ENCODE data around the gene PTP4A1.

Gene PTP4A1

DNA sequence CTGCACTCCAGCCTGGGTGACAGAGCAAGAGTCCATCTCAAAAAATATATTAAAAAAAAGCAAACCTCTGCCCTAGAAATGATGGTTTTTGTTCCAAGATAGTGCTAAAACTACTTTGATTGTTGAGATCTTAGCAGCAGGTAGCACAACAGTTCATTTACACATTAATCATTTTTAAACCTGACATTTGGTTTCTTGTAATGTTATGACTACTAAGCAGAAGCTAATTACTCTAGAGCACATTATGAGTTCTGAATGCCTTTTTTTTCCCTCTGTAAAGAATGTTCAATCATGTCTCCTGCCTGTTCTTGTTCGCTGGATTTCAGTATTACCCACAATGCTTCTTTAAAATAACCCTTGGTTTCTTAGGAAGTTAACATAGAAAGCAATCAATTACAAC, 38.7 kb downstream of the PTP4A1 start:
- no peak overlapping the region for H2AFZ ChIP-seq (ENCODE audit: low read depth, low read length)
- H3K4me2 ChIP-seq (ENCODE audit: low read length), result peak overlapping the region; percentile 21
- no peaks in the 10 kb centered on the region for H3K27me3 ChIP-seq (ENCODE audit: low read depth, low read length)
- no peaks in the 10 kb centered on the region for H3K36me3 ChIP-seq (replicated peaks; ENCODE audit: low read depth, low read length)
- no peaks in the 10 kb centered on the region for H4K20me1 ChIP-seq (ENCODE audit: insufficient read depth, low read length)
- H3K4me1 ChIP-seq (ENCODE audit: low read length), result peaks cover 8% of the 10 kb centered on the region
- TF ChIP-seq, protein P1, sequence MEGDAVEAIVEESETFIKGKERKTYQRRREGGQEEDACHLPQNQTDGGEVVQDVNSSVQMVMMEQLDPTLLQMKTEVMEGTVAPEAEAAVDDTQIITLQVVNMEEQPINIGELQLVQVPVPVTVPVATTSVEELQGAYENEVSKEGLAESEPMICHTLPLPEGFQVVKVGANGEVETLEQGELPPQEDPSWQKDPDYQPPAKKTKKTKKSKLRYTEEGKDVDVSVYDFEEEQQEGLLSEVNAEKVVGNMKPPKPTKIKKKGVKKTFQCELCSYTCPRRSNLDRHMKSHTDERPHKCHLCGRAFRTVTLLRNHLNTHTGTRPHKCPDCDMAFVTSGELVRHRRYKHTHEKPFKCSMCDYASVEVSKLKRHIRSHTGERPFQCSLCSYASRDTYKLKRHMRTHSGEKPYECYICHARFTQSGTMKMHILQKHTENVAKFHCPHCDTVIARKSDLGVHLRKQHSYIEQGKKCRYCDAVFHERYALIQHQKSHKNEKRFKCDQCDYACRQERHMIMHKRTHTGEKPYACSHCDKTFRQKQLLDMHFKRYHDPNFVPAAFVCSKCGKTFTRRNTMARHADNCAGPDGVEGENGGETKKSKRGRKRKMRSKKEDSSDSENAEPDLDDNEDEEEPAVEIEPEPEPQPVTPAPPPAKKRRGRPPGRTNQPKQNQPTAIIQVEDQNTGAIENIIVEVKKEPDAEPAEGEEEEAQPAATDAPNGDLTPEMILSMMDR (IDR thresholded peaks at IDR 0.05; ENCODE audit: low read depth, low read length), result no peak
- TF ChIP-seq EZH2phosphoT487 (IDR thresholded peaks at IDR 0.05; ENCODE audit: low read depth), result no peak
- H3K4me3 ChIP-seq (ENCODE audit: low read length), result no peak overlapping the region
- H3K79me2 ChIP-seq (ENCODE audit: low read length), result no peaks in the 10 kb centered on the region
- 0 out of 2 replicates have a peak, but pooled peaks cover 4% of the 10 kb centered on the region for H3K9me3 ChIP-seq (ENCODE audit: insufficient read depth, low read length)
- no peak overlapping the region for H3K27ac ChIP-seq (ENCODE audit: low read length)
- no peak overlapping the region for H3K9ac ChIP-seq (ENCODE audit: low read length)

DNA sequence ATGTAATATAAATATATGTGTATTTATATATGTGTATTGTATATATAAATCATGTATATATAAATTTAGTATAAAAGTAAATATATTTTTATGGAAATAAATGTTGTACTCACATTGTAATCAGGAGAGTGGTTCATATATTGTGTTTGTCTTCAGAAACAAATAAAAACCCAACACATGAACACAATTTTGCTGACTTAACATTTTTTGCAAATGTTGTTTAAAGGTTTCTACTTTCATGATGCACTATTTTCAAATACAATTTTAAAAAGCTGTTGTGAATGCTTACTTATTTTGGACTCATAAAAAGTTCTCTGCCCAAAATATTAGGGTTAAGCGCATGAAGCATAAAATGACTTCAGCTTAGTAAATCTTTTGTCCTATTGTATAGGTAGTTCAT, 39.3 kb downstream of the PTP4A1 start:
- H3K27me3 ChIP-seq (ENCODE audit: low read depth, low read length), result no peaks in the 10 kb centered on the region
- H2AFZ ChIP-seq (ENCODE audit: low read depth, low read length), result no peak overlapping the region
- no peaks in the 10 kb centered on the region for H4K20me1 ChIP-seq (ENCODE audit: insufficient read depth, low read length)

DNA sequence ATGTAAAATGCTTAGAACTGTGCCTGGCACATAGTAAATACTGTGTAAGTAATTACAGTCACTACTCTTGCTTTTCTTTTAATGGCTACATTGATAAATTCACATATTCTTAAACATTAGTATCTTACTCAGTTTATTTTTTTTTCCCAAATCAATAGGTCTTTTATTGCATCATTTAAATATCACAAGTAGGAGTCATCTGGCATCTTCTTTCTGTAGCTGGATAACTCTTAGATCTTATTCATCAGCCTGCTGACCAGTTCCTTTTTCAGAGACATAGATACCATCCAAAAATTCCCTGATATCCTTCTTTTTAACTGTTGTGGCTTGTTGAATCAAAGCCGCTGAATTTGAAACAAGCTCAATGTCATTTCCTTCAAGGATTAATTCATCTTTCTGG, 43.3 kb downstream of the PTP4A1 start:
- H3K4me1 ChIP-seq (ENCODE audit: low read length), result peaks cover 7% of the 10 kb centered on the region
- no peaks in the 10 kb centered on the region for H4K20me1 ChIP-seq (ENCODE audit: insufficient read depth, low read length)
- no peaks in the 10 kb centered on the region for H3K79me2 ChIP-seq (ENCODE audit: low read length)
- H3K36me3 ChIP-seq (replicated peaks; ENCODE audit: low read depth, low read length), result no peaks in the 10 kb centered on the region
- H3K9me3 ChIP-seq (ENCODE audit: insufficient read depth, low read length), result no peaks in the 10 kb centered on the region
- H3K27me3 ChIP-seq (ENCODE audit: low read depth, low read length), result 0 out of 2 replicates have a peak, but pooled peaks cover 11% of the 10 kb centered on the region
- no peak overlapping the region for H2AFZ ChIP-seq (ENCODE audit: low read depth, low read length)
- H3K4me3 ChIP-seq (ENCODE audit: low read length), result no peak overlapping the region
- TF ChIP-seq, protein P1 (IDR thresholded peaks at IDR 0.05; ENCODE audit: low read depth, low read length), result no peak
- TF ChIP-seq EZH2phosphoT487 (IDR thresholded peaks at IDR 0.05; ENCODE audit: low read depth), result no peak
- no peak overlapping the region for H3K4me2 ChIP-seq (ENCODE audit: low read length)
- no peak overlapping the region for H3K27ac ChIP-seq (ENCODE audit: low read length)
- H3K9ac ChIP-seq (ENCODE audit: low read length), result no peak overlapping the region

More for the DNA sequence above, 39.3 kb downstream of the PTP4A1 start:
- 0 out of 2 replicates have a peak, but pooled peaks cover 4% of the 10 kb centered on the region for H3K9me3 ChIP-seq (ENCODE audit: insufficient read depth, low read length)
- no peak overlapping the region for H3K27ac ChIP-seq (ENCODE audit: low read length)
- no peaks in the 10 kb centered on the region for H3K79me2 ChIP-seq (ENCODE audit: low read length)
- H3K4me2 ChIP-seq (ENCODE audit: low read length), result no peak overlapping the region
- no peak overlapping the region for H3K9ac ChIP-seq (ENCODE audit: low read length)
- H3K36me3 ChIP-seq (replicated peaks; ENCODE audit: low read depth, low read length), result no peaks in the 10 kb centered on the region
- H3K4me1 ChIP-seq (ENCODE audit: low read length), result peaks cover 8% of the 10 kb centered on the region
- H3K4me3 ChIP-seq (ENCODE audit: low read length), result no peak overlapping the region
- no peak for TF ChIP-seq EZH2phosphoT487 (IDR thresholded peaks at IDR 0.05; ENCODE audit: low read depth)
- TF ChIP-seq, protein P1 (IDR thresholded peaks at IDR 0.05; ENCODE audit: low read depth, low read length), result no peak
